H1 (cell line): ENCODE measurements around the gene NRXN3. TPM values are rescaled to one million over a fixed set of nuclear protein-coding genes. Genes with fewer than 3 reads are reported as not detected.

Source experiments
- CTCF ChIA-PET: fragments of 300-600 bp; sonication (Branson Sonifier 250); formaldehyde crosslinking; loops from one replicate; lab custom pipeline; 2021; ENCODE audit not compliant: partially characterized antibody; lab: Charles Lee
- POLR2A ChIA-PET: fragments of 300-600 bp; sonication (Branson Sonifier 250); formaldehyde crosslinking; loops from one replicate; lab custom pipeline; 2021; ENCODE audit warnings: inconsistent platforms; ENCODE audit not compliant: partially characterized antibody; lab: Charles Lee
- DNase-seq, 2 experiments: peaks; one replicate each; pipeline versions ENCODE4 v3.0.0 to v3.0.0-alpha.2; 2010 to 2022; ENCODE audit warnings: low spot score in 2 of 2, low read depth in 1 of 2, mixed read lengths in 1 of 2
- FAIRE-seq: peaks from 2 replicates; lab custom pipeline; 2011; peaks lifted over from hg19 to GRCh38; lab: Jason Lieb, UNC
- H2AFZ ChIP-seq: 2 replicates; pipeline ENCODE4 v1.8.1; 2012; ENCODE audit warnings: low read length, inconsistent platforms
- H2AK5ac ChIP-seq: 2 replicates; pipeline ENCODE4 v1.6.1; 2013; ENCODE audit warnings: low read depth, low read length
- H2BK120ac ChIP-seq: replicated peaks from 2 replicates; pipeline ENCODE3; 2013; ENCODE audit warnings: low read depth, low read length, inconsistent platforms
- H2BK12ac ChIP-seq: 2 replicates; pipeline ENCODE4 v1.6.1; 2013; ENCODE audit warnings: low read depth, low read length
- H2BK15ac ChIP-seq: 2 replicates; pipeline ENCODE4 v1.6.1; 2013; ENCODE audit warnings: low read length
- H2BK20ac ChIP-seq: 2 replicates; pipeline ENCODE4 v1.6.1; 2013; ENCODE audit warnings: low read length
- H2BK5ac ChIP-seq: 2 replicates; pipeline ENCODE4 v1.6.1; 2013; ENCODE audit warnings: low read depth, low read length
- H3K14ac ChIP-seq: 2 replicates; pipeline ENCODE4 v1.6.1; 2013; ENCODE audit warnings: inconsistent platforms; ENCODE audit not compliant: insufficient read length
- H3K18ac ChIP-seq: 2 replicates; pipeline ENCODE4 v1.6.1; 2013; ENCODE audit warnings: low read length; ENCODE audit errors: extremely low read depth
- H3K23ac ChIP-seq: 2 replicates; pipeline ENCODE4 v1.6.1; 2013; ENCODE audit warnings: inconsistent platforms; ENCODE audit not compliant: insufficient read length
- H3K23me2 ChIP-seq: 2 replicates; pipeline ENCODE4 v1.6.1; 2013; ENCODE audit warnings: low read depth, low read length
- H3K27ac ChIP-seq: 2 replicates; pipeline ENCODE4 v1.6.1; 2011; ENCODE audit warnings: low read depth, low read length, inconsistent platforms
- H3K27me3 ChIP-seq, 4 experiments: replicated peaks in 1 of 4; 1 replicate in 1 of 4; 2 replicates in 3 of 4; pipeline versions ENCODE4 v1.6.1 to v1.8.1; 2011 to 2013; ENCODE audit warnings: low read length in 3 of 4, mild to moderate bottlenecking in 3 of 4, inconsistent platforms in 2 of 4, mixed read lengths in 2 of 4, moderate library complexity in 1 of 4; ENCODE audit not compliant: control insufficient read depth in 3 of 4, insufficient read depth in 3 of 4; ENCODE audit errors: extremely low read depth in 1 of 4
- H3K36me3 ChIP-seq, 4 experiments: 2 replicates each; pipeline versions ENCODE4 v1.6.1 to v1.8.1; 2011 to 2013; ENCODE audit warnings: mild to moderate bottlenecking in 4 of 4, low read length in 3 of 4, moderate library complexity in 2 of 4, control low read depth in 1 of 4, inconsistent platforms in 1 of 4; ENCODE audit not compliant: insufficient read depth in 4 of 4, control insufficient read depth in 2 of 4
- H3K4ac ChIP-seq: replicated peaks from 2 replicates; pipeline ENCODE3; 2013; ENCODE audit warnings: low read length, low read depth, mixed read lengths, inconsistent platforms; ENCODE audit not compliant: insufficient read length
- H3K4me1 ChIP-seq, 4 experiments: replicated peaks in 1 of 4; 1 replicate in 1 of 4; 2 replicates in 3 of 4; pipeline versions ENCODE4 v1.6.1 to v1.8.1; 2011 to 2013; ENCODE audit warnings: low read length in 3 of 4, inconsistent platforms in 2 of 4, mixed read lengths in 1 of 4; ENCODE audit not compliant: insufficient read depth in 4 of 4, control insufficient read depth in 3 of 4
- H3K4me2 ChIP-seq, 2 experiments: 2 replicates each; pipeline versions ENCODE4 v1.6.1 to v1.8.1; 2011 to 2013; ENCODE audit warnings: low read depth in 2 of 2, low read length in 2 of 2, control low read depth in 1 of 2, inconsistent platforms in 1 of 2, mild to moderate bottlenecking in 1 of 2; ENCODE audit not compliant: insufficient read depth in 1 of 2
- H3K4me3 ChIP-seq, 4 experiments: fragments of 200-600, 300-600 bp in 1 of 4; sonication (generic), shearing (Covaris generic), sonication (Bioruptor Twin) in 1 of 4; 2 replicates each; pipeline versions ENCODE4 v1.5.1 to v1.8.1; 2011 to 2016; ENCODE audit warnings: low read length in 4 of 4, low read depth in 3 of 4, control low read depth in 2 of 4, inconsistent platforms in 2 of 4, mild to moderate bottlenecking in 2 of 4, mixed read lengths in 1 of 4, moderate library complexity in 1 of 4; ENCODE audit not compliant: insufficient read depth in 2 of 4; ENCODE audit errors: extremely low read depth in 1 of 4
- H3K56ac ChIP-seq: replicated peaks from 2 replicates; pipeline ENCODE3; 2013; ENCODE audit warnings: low read depth, mild to moderate bottlenecking, mixed read lengths, low read length, inconsistent platforms; ENCODE audit not compliant: insufficient read length
- H3K79me1 ChIP-seq: 2 replicates; pipeline ENCODE4 v1.6.1; 2013; ENCODE audit warnings: low read depth, low read length, control low read depth
- H3K79me2 ChIP-seq, 2 experiments: 2 replicates each; pipeline versions ENCODE4 v1.6.1 to v1.8.1; 2012 to 2013; ENCODE audit warnings: low read length in 2 of 2, mild to moderate bottlenecking in 2 of 2, inconsistent platforms in 1 of 2; ENCODE audit not compliant: insufficient read depth in 2 of 2, control insufficient read depth in 1 of 2
- H3K9ac ChIP-seq, 4 experiments: replicated peaks in 1 of 4; 1 replicate in 1 of 4; 2 replicates in 3 of 4; pipeline versions ENCODE4 v1.6.1 to v1.8.1; 2011 to 2013; ENCODE audit warnings: low read depth in 3 of 4, low read length in 3 of 4, control low read depth in 2 of 4, mild to moderate bottlenecking in 2 of 4, moderate library complexity in 2 of 4, inconsistent platforms in 1 of 4; ENCODE audit errors: extremely low read depth in 1 of 4
- H3K9me3 ChIP-seq, 2 experiments: 2 replicates each; pipeline versions ENCODE4 v1.6.1 to v1.8.1; 2012 to 2013; ENCODE audit warnings: mild to moderate bottlenecking in 2 of 2, moderate library complexity in 2 of 2, control low read depth in 1 of 2, inconsistent platforms in 1 of 2, low read depth in 1 of 2, low read length in 1 of 2, mixed read lengths in 1 of 2; ENCODE audit not compliant: insufficient read depth in 2 of 2
- H4K20me1 ChIP-seq, 2 experiments: replicated peaks in 1 of 2; 2 replicates each; pipeline versions ENCODE3 to v1.8.1; 2011 to 2013; ENCODE audit warnings: inconsistent platforms in 2 of 2, low read length in 2 of 2, mild to moderate bottlenecking in 1 of 2; ENCODE audit not compliant: insufficient read depth in 2 of 2, control insufficient read depth in 1 of 2
- H4K5ac ChIP-seq: 2 replicates; pipeline ENCODE4 v1.6.1; 2013; ENCODE audit warnings: low read length, low read depth, mixed read lengths, inconsistent platforms; ENCODE audit not compliant: insufficient read length
- H4K8ac ChIP-seq: 2 replicates; pipeline ENCODE4 v1.8.0; 2013; ENCODE audit warnings: mild to moderate bottlenecking, moderate library complexity, low read length, inconsistent platforms; ENCODE audit not compliant: insufficient read depth; ENCODE audit errors: extremely low read depth
- H4K91ac ChIP-seq: replicated peaks from 2 replicates; pipeline ENCODE3; 2013; ENCODE audit warnings: low read length, mixed read lengths, inconsistent platforms; ENCODE audit not compliant: insufficient read length
- BACH1 ChIP-seq: IDR thresholded peaks from 2 replicates; pipeline ENCODE4 v1.6.1; 2012; ENCODE audit warnings: low read length, improper control_type of control experiment
- BCL11A ChIP-seq, 2 experiments: IDR thresholded peaks; one replicate each; pipeline ENCODE4 v1.6.1; 2011; ENCODE audit warnings: low read depth in 2 of 2, low read length in 2 of 2, mild to moderate bottlenecking in 2 of 2
- CREB1 ChIP-seq: IDR thresholded peaks from 2 replicates; pipeline ENCODE4 v1.6.1; 2012; ENCODE audit warnings: inconsistent platforms
- EP300 ChIP-seq, 2 experiments: IDR thresholded peaks; 1 replicate in 1 of 2; 2 replicates in 1 of 2; pipeline ENCODE4 v1.6.1; 2011 to 2012; ENCODE audit warnings: low read depth in 2 of 2, low read length in 2 of 2, mild to moderate bottlenecking in 2 of 2, borderline replicate concordance in 1 of 2, inconsistent platforms in 1 of 2, moderate library complexity in 1 of 2
- MAFK ChIP-seq: IDR thresholded peaks from 2 replicates; pipeline ENCODE4 v1.6.1; 2012; ENCODE audit warnings: low read depth, mild to moderate bottlenecking, improper control_type of control experiment, low read length
- NANOG ChIP-seq: IDR thresholded peaks from 2 replicates; pipeline ENCODE4 v1.6.1; 2011; ENCODE audit warnings: low read length, low read depth, mild to moderate bottlenecking, inconsistent platforms; ENCODE audit not compliant: insufficient read depth, poor library complexity, severe bottlenecking
- POLR2A ChIP-seq, 2 experiments: IDR thresholded peaks; 1 replicate in 1 of 2; 2 replicates in 1 of 2; pipeline ENCODE4 v1.6.1; 2011; ENCODE audit warnings: low read depth in 2 of 2, low read length in 2 of 2, mild to moderate bottlenecking in 2 of 2; ENCODE audit errors: control extremely low read depth in 1 of 2
- RFX5 ChIP-seq: IDR thresholded peaks from 2 replicates; pipeline ENCODE4 v1.6.1; 2011; ENCODE audit warnings: low read depth, low read length, improper control_type of control experiment, borderline replicate concordance
- TAF7 ChIP-seq: optimal IDR thresholded peaks from 2 replicates; pipeline ENCODE3; 2011; ENCODE audit warnings: low read depth, mild to moderate bottlenecking, inconsistent platforms, low read length, moderate library complexity, borderline replicate concordance
- TCF12 ChIP-seq: IDR thresholded peaks from 2 replicates; pipeline ENCODE4 v1.6.1; 2011; ENCODE audit warnings: low read depth, mild to moderate bottlenecking, low read length
- YY1 ChIP-seq: IDR thresholded peaks from 2 replicates; pipeline ENCODE4 v1.6.1; 2011; ENCODE audit warnings: low read depth, mild to moderate bottlenecking, low read length
- WGBS, 2 experiments: shearing (Covaris generic) in 1 of 2; methylation state at CpG; one replicate each; pipeline versions ENCODE4 v1.1.6 to v1.1.7; 2013 to 2015; ENCODE audit warnings: low lambda C conversion rate in 2 of 2, mixed read lengths in 2 of 2, inconsistent platforms in 1 of 2, low coverage in 1 of 2, missing lambda C conversion rate in 1 of 2; ENCODE audit not compliant: insufficient replicate concordance in 2 of 2, insufficient coverage in 1 of 2, insufficient read length in 1 of 2; ENCODE audit errors: extremely low coverage in 1 of 2, missing lambda C conversion rate in 1 of 2; 5-methylcytosine and 5-hydroxymethylcytosine counted together
- polyA plus RNA-seq, 7 experiments: library from polyadenylated mRNA; depleted of rRNA in 3 of 7; stranded (reverse) in 5 of 7; unstranded in 2 of 7; fragments of >200 nt in 5 of 7; fragments of 200-250 nt in 2 of 7; gene quantifications; 1 replicate in 5 of 7; 2 replicates in 1 of 7; 4 replicates in 1 of 7; pipeline versions ENCODE4 v1.2.1 to v1.2.3, GENCODE V29; 2011 to 2013; ENCODE audit warnings: missing spikeins in 2 of 7, mixed read lengths in 2 of 7
- total RNA-seq: library from RNA; stranded (reverse); fragmentation: NEBNext Ultra II Directional; extraction: Animal tissue kit (Norgen Biotek cat#: 25700); gene quantifications from 2 replicates; pipeline ENCODE4 v1.2.1, GENCODE V29; 2021
- TF ChIP-seq, protein P1 (sequence below): IDR thresholded peaks from 2 replicates; pipeline ENCODE4 v1.6.1; 2011; ENCODE audit warnings: low read depth, mild to moderate bottlenecking, low read length; ENCODE audit not compliant: insufficient read depth

The NRXN3 gene
- total and polyA plus RNA-seq, 2 of the 8 experiments (the other 6 are each of a cell fraction or from before 2014, with no cell fraction given), result 2.6 to 4.1 TPM

DNA sequence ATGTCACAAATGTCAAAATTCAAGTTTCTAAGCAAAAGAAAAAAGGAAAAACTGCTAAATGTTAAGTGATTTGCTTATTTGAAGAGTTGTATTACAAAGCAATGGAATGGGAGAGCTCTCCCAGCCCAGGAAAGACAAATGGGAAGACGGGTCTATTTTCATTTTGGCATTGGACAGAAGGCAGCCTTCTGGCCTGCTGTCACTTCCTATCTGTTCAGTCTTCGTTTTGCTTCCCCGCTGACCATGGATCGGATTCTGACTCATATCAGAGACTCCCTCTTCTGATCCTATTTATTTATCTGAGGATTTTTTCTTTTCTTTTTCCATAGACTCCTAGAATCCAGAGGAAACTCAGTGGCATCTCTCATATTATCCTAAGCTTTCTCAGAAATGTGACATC is 1406.3 kb downstream of the NRXN3 start:
- H4K20me1 ChIP-seq, result no peaks in the 10 kb centered on the region
- no peak overlapping the region for H3K18ac ChIP-seq
- no peak overlapping the region for H2AK5ac ChIP-seq
- H3K23me2 ChIP-seq, result no peaks in the 10 kb centered on the region
- H3K79me1 ChIP-seq, result no peaks in the 10 kb centered on the region
- H3K36me3 ChIP-seq, result no peaks in the 10 kb centered on the region
- no peak overlapping the region for H2AFZ ChIP-seq
- H3K56ac ChIP-seq, result no peak overlapping the region
- H3K23ac ChIP-seq, result no peak overlapping the region
- no peak overlapping the region for H3K27ac ChIP-seq
- H2BK120ac ChIP-seq, result no peak overlapping the region
- H3K79me2 ChIP-seq, result no peaks in the 10 kb centered on the region
- H3K4me2 ChIP-seq, result no peak overlapping the region
- TF ChIP-seq, protein P1, sequence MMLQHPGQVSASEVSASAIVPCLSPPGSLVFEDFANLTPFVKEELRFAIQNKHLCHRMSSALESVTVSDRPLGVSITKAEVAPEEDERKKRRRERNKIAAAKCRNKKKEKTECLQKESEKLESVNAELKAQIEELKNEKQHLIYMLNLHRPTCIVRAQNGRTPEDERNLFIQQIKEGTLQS, result no peak
- TF ChIP-seq RFX5, result no peak
- TF ChIP-seq BCL11A (IDR thresholded peaks at IDR 0.05; ENCODE audit: low read depth in 2 of 2, low read length in 2 of 2), result no peak
- TF ChIP-seq MAFK, result no peak
- TF ChIP-seq TCF12, result no peak
- TF ChIP-seq POLR2A (IDR thresholded peaks at IDR 0.05; ENCODE audit: control extremely low read depth in 1 of 2, low read depth in 2 of 2, low read length in 2 of 2), result no peak
- no peak for TF ChIP-seq EP300 (IDR thresholded peaks at IDR 0.05; ENCODE audit: borderline replicate concordance in 1 of 2, low read depth in 2 of 2, low read length in 2 of 2)
- no peak for TF ChIP-seq TAF7
- TF ChIP-seq CREB1, result no peak
- TF ChIP-seq YY1, result no peak
- no peak for TF ChIP-seq NANOG
- TF ChIP-seq BACH1, result no peak
- H2BK15ac ChIP-seq, result no peak overlapping the region
- H3K4me1 ChIP-seq, result peaks cover 0 to 3% (median under 1%) of the 10 kb centered on the region in 4 experiments; a peak in 3 of 7 replicates
- ChIA-PET CTCF (interaction anchor here (0.9 kb wide), 1 partner anchor 11 kb away, joined by 4 read pairs; no protein-coding TSS in a partner anchor), POLR2A (no interaction called here)
- H4K91ac ChIP-seq, result no peak overlapping the region
- H2BK12ac ChIP-seq, result no peak overlapping the region
- H4K5ac ChIP-seq, result no peak overlapping the region
- DNase-seq (no peak), FAIRE-seq (peak; percentile 7)
- H3K9ac ChIP-seq, result no peak overlapping the region
- no peak overlapping the region for H2BK5ac ChIP-seq
- no peak overlapping the region for H4K8ac ChIP-seq
- no peak overlapping the region for H3K4me3 ChIP-seq
- H2BK20ac ChIP-seq, result no peak overlapping the region
- no peaks in the 10 kb centered on the region; a peak in 1 of 7 replicates for H3K27me3 ChIP-seq
- H3K9me3 ChIP-seq, result no peaks in the 10 kb centered on the region
- 87% methylated on average over 4 of the region's 4 CpGs; no CpG with 5 or more reads in 1 of the 2 experiments for WGBS, 2 experiments
- no peak overlapping the region for H3K4ac ChIP-seq
- H3K14ac ChIP-seq, result no peak overlapping the region
